ENCODE results near the gene NLGN4Y. TPM values are rescaled to one million over a fixed set of nuclear protein-coding genes. Genes with fewer than 3 reads are reported as not detected.

Gene NLGN4Y
- total and polyA plus RNA-seq, 2 of the 4 experiments (the other 2 are of a cell fraction): not detected

DNA sequence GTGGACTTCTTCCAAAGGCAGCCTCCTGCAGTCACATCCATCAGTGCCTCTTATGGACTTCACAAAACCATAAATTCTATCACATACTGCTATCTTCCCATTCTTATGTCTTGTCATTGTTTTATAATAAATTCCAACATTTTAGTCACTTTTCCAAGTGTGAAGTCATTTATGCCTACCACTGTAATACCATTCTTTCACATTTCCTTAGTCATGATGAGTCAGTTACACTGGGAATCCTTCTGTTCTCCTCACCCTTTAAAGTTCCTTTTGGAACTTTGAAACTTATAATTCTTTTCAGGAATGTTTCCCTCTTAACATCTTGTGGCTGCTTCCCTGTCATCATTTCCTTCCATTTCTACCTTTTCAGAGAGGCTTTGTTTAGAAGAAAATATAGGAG is 279.7 kb downstream of the NLGN4Y start:
- H4K20me1 ChIP-seq (ENCODE audit: insufficient read depth, low read length): no peaks in the 10 kb centered on the region
- H2BK20ac ChIP-seq (ENCODE audit: low read depth, low read length): no peak overlapping the region
- intact Hi-C loops (cut with micrococcal nuclease) (no loop called here), dilution Hi-C loops (cut with HindIII; ENCODE audit: low sequenced_read_pairs, unreplicated experiment) (no loop called here), in situ Hi-C loops (cut with MboI; ENCODE audit: low sequenced_read_pairs) (no loop called here)
- H3K23ac ChIP-seq (ENCODE audit: low read depth, low read length): no peak overlapping the region
- H3K4me1 ChIP-seq (ENCODE audit: control insufficient read depth, insufficient read depth, low read length): no peaks in the 10 kb centered on the region
- H3K79me1 ChIP-seq (ENCODE audit: low read depth in 1 of 2, low read length in 2 of 2): no peaks in the 10 kb centered on the region
- no peak overlapping the region for H2BK15ac ChIP-seq (ENCODE audit: low read depth, low read length)
- H3K36me3 ChIP-seq (ENCODE audit: control insufficient read depth, insufficient read depth, low read length): no peaks in the 10 kb centered on the region
- no peak overlapping the region for H3K27ac ChIP-seq (ENCODE audit: insufficient read depth, low read length)
- H2AK9ac ChIP-seq (replicated peaks; ENCODE audit: low read depth, low read length, poor library complexity): no peak overlapping the region
- no peak overlapping the region for H4K5ac ChIP-seq (ENCODE audit: low read depth, low read length)
- BruUV-seq (replicated peaks): no TSS peak
- no peak overlapping the region for H2BK120ac ChIP-seq (ENCODE audit: low read depth, low read length)
- no peak for DNase-seq
- no peaks in the 10 kb centered on the region for H3K9me3 ChIP-seq (ENCODE audit: control insufficient read depth, insufficient read depth, low read length)
- no peak overlapping the region for H3K56ac ChIP-seq (ENCODE audit: extremely low read depth, insufficient read depth, low read length)
- H2AFZ ChIP-seq (replicated peaks; ENCODE audit: low read length, poor library complexity): no peak overlapping the region
- no peaks in the 10 kb centered on the region for H3K27me3 ChIP-seq (ENCODE audit: control insufficient read depth, insufficient read depth, low read length)
- no peak for ATAC-seq (ENCODE audit: low read depth)
- H4K8ac ChIP-seq (ENCODE audit: low read depth in 2 of 2, low read length in 2 of 2): no peak overlapping the region
- ChIA-PET CTCF (no interaction called here), POLR2A (ENCODE audit: unreplicated experiment) (no interaction called here)
- H3K14ac ChIP-seq (replicated peaks; ENCODE audit: low read depth, low read length): no peak overlapping the region
- H2BK5ac ChIP-seq (ENCODE audit: low read depth, low read length, poor library complexity, severe bottlenecking): no peak overlapping the region
- H3K9me1 ChIP-seq (ENCODE audit: insufficient read depth, low read length): no peaks in the 10 kb centered on the region
- no peak overlapping the region for H3K9ac ChIP-seq (ENCODE audit: low read depth, low read length)
- H3K18ac ChIP-seq (ENCODE audit: low read depth, low read length): no peak overlapping the region
- H2AK5ac ChIP-seq (ENCODE audit: low read depth, low read length): no peak overlapping the region
- no peak overlapping the region for H4K91ac ChIP-seq (ENCODE audit: insufficient read depth, low read depth, low read length)
- no peak overlapping the region for H3K4me2 ChIP-seq (ENCODE audit: low read depth, low read length)
- TF ChIP-seq CHD1 (IDR thresholded peaks at IDR 0.05; ENCODE audit: low read depth, low read length): no peak
- TF ChIP-seq FOS (IDR thresholded peaks at IDR 0.05; ENCODE audit: low read depth, low read length): no peak
- TF ChIP-seq CEBPB (IDR thresholded peaks at IDR 0.05; ENCODE audit: low read depth, low read length): no peak
- TF ChIP-seq RFX5 (IDR thresholded peaks at IDR 0.05; ENCODE audit: low read depth, low read length): no peak
- TF ChIP-seq RAD21 (IDR thresholded peaks at IDR 0.05; ENCODE audit: low read length): no peak
- TF ChIP-seq RCOR1 (IDR thresholded peaks at IDR 0.05; ENCODE audit: insufficient replicate concordance, low read length): no peak
- no peak for TF ChIP-seq BHLHE40 (IDR thresholded peaks at IDR 0.05; ENCODE audit: low read depth, low read length)
- TF ChIP-seq SMC3 (IDR thresholded peaks at IDR 0.05; ENCODE audit: low read depth, low read length): no peak
- TF ChIP-seq, protein P1, sequence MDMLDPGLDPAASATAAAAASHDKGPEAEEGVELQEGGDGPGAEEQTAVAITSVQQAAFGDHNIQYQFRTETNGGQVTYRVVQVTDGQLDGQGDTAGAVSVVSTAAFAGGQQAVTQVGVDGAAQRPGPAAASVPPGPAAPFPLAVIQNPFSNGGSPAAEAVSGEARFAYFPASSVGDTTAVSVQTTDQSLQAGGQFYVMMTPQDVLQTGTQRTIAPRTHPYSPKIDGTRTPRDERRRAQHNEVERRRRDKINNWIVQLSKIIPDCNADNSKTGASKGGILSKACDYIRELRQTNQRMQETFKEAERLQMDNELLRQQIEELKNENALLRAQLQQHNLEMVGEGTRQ (IDR thresholded peaks at IDR 0.05; ENCODE audit: low read depth, low read length): no peak
- TF ChIP-seq POLR2A (IDR thresholded peaks at IDR 0.05; ENCODE audit: low read depth, low read length): no peak
- TF ChIP-seq, protein P2, sequence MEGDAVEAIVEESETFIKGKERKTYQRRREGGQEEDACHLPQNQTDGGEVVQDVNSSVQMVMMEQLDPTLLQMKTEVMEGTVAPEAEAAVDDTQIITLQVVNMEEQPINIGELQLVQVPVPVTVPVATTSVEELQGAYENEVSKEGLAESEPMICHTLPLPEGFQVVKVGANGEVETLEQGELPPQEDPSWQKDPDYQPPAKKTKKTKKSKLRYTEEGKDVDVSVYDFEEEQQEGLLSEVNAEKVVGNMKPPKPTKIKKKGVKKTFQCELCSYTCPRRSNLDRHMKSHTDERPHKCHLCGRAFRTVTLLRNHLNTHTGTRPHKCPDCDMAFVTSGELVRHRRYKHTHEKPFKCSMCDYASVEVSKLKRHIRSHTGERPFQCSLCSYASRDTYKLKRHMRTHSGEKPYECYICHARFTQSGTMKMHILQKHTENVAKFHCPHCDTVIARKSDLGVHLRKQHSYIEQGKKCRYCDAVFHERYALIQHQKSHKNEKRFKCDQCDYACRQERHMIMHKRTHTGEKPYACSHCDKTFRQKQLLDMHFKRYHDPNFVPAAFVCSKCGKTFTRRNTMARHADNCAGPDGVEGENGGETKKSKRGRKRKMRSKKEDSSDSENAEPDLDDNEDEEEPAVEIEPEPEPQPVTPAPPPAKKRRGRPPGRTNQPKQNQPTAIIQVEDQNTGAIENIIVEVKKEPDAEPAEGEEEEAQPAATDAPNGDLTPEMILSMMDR (conservative IDR thresholded peaks at IDR 0.05; ENCODE audit: low read depth, low read length): no peak
- TF ChIP-seq, protein P3, sequence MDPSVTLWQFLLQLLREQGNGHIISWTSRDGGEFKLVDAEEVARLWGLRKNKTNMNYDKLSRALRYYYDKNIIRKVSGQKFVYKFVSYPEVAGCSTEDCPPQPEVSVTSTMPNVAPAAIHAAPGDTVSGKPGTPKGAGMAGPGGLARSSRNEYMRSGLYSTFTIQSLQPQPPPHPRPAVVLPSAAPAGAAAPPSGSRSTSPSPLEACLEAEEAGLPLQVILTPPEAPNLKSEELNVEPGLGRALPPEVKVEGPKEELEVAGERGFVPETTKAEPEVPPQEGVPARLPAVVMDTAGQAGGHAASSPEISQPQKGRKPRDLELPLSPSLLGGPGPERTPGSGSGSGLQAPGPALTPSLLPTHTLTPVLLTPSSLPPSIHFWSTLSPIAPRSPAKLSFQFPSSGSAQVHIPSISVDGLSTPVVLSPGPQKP (IDR thresholded peaks at IDR 0.05; ENCODE audit: borderline replicate concordance, low read depth, low read length): no peak
- no peak for TF ChIP-seq NFE2L2 (IDR thresholded peaks at IDR 0.05; ENCODE audit: low read depth, low read length)
- TF ChIP-seq MAFK (IDR thresholded peaks at IDR 0.05; ENCODE audit: low read depth, low read length): no peak
- TF ChIP-seq MXI1 (IDR thresholded peaks at IDR 0.05; ENCODE audit: borderline replicate concordance, low read depth, low read length): no peak
- no peak for TF ChIP-seq MAZ (IDR thresholded peaks at IDR 0.05; ENCODE audit: borderline replicate concordance, low read depth, low read length)
- no peak overlapping the region for H3K4ac ChIP-seq (ENCODE audit: low read depth, low read length)
- H3K4me3 ChIP-seq (ENCODE audit: insufficient read depth, low read depth, low read length): no peak overlapping the region

All from IMR-90 (cell line).